Peyer's patch (tissue), 4 donors: ENCODE data around the gene FUNDC2.

Source experiments
- CTCF ChIP-seq, 6 experiments: fragments of 450-650 bp in 4 of 6; fragments of 200-600 bp in 2 of 6; sonication (generic) in 1 of 6; IDR thresholded peaks; one replicate each; pipeline ENCODE4 v1.5.1; 2017 to 2019; ENCODE audit warnings: antibody characterized with exemption in 6 of 6, mild to moderate bottlenecking in 3 of 6, moderate library complexity in 1 of 6
- POLR2A ChIP-seq, 2 donors: fragments of 450-650 bp; IDR thresholded peaks; one replicate each; pipeline ENCODE4 v1.5.1; 2017; ENCODE audit warnings: antibody characterized with exemption in 2 of 2, mild to moderate bottlenecking in 2 of 2, moderate library complexity in 2 of 2

- no peak for TF ChIP-seq CTCF (IDR thresholded peaks at IDR 0.05)
- TF ChIP-seq POLR2A (IDR thresholded peaks at IDR 0.05) = no peak
Measured at GRCh38 chrX:155070038-155070437, 43.4 kb downstream of the FUNDC2 start.
